Esophagus squamous epithelium (tissue), 5 donors: Measurements from ENCODE around the gene PRKG1. TPM values are rescaled to one million over a fixed set of nuclear protein-coding genes. Genes with fewer than 3 reads are reported as not detected.

ENCODE experiments used
- DNase-seq: peaks from one replicate; lab custom pipeline; 2025; lab: John Stamatoyannopoulos, UW
- H3K27ac ChIP-seq, 4 donors: fragments of 200-600 bp; sonication (generic); one replicate each; pipeline ENCODE4 v1.5.1; 2016 to 2019; ENCODE audit warnings: mild to moderate bottlenecking in 1 of 4
- H3K27me3 ChIP-seq, 4 donors: fragments of 200-600 bp; sonication (generic); 1 replicate in 3 of 4; 2 replicates in 1 of 4; pipeline versions ENCODE4 v1.5.1 to v1.6.0; 2017 to 2021; ENCODE audit warnings: antibody characterized with exemption in 1 of 4
- H3K36me3 ChIP-seq, 3 donors: fragments of 200-600 bp; sonication (generic); one replicate each; pipeline ENCODE4 v1.5.1; 2016 to 2019
- H3K4me1 ChIP-seq, 3 donors: fragments of 200-600 bp; sonication (generic); one replicate each; pipeline ENCODE4 v1.5.1; 2017 to 2019
- H3K4me3 ChIP-seq, 4 donors: fragments of 200-600 bp; sonication (generic); 1 replicate in 3 of 4; 2 replicates in 1 of 4; pipeline ENCODE4 v1.5.1; 2016 to 2019; ENCODE audit warnings: mild to moderate bottlenecking in 2 of 4, moderate library complexity in 1 of 4
- H3K9me3 ChIP-seq, 3 donors: fragments of 200-600 bp; sonication (generic); one replicate each; pipeline ENCODE4 v1.5.1; 2016 to 2019
- CTCF ChIP-seq, 6 experiments: fragments of 450-650 bp in 4 of 6; fragments of 200-600 bp in 2 of 6; sonication (generic) in 2 of 6; IDR thresholded peaks; one replicate each; pipeline ENCODE4 v1.5.1; 2016 to 2019; ENCODE audit warnings: antibody characterized with exemption in 6 of 6, mild to moderate bottlenecking in 4 of 6, moderate library complexity in 4 of 6
- POLR2A ChIP-seq, 4 donors: fragments of 450-650 bp; IDR thresholded peaks; one replicate each; pipeline ENCODE4 v1.6.1; 2017; ENCODE audit warnings: antibody characterized with exemption in 4 of 4, mild to moderate bottlenecking in 4 of 4, moderate library complexity in 3 of 4
- WGBS, 2 donors: methylation state at CpG; one replicate each; pipeline ENCODE4 v1.1.5; 2018; 5-methylcytosine and 5-hydroxymethylcytosine counted together
- intact Hi-C: fragments of 100-400 bp; cut with DNase I; formaldehyde crosslinking; loops from one replicate; pipeline ENCODE4 v1.15.0; 2022
- total RNA-seq, 4 donors: library from RNA; depleted of rRNA; stranded (reverse); fragments of >200 nt; gene quantifications; one replicate each; pipeline ENCODE4 v1.1.0, GENCODE V29; 2016
- donor health status: DM: yes; HTN: yes; CAD: no.

Gene PRKG1
- total RNA-seq, 4 donors from 2014 or later, result 2.0 to 10.9 (median 3.8) TPM

DNA sequence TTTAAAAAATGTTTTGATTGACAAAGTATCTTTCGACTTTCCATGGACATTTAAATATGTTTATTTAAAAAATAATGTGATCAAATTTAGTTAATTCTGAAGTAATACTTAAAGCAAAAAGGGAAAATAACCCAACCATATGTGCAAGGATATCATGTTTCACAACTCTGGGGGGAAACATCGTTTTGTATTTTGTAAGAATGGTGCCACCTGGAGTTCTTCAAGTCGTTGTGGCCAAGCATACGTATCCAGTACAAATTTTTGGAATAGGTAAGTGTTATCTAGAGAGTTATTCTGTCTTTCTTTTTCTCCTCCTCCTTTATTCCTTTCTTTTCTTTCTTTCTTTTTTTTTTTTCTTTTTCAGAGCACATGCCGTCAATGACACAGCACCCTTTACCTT, 801.3 kb downstream of the PRKG1 start:
- Histone ChIP-seq H3K27ac (no peak overlapping the region), H3K4me1 (peaks cover 0 to 15% (median 6%) of the 10 kb centered on the region in 3 donors), H3K4me3 (no peak overlapping the region), H3K27me3 (no peaks in the 10 kb centered on the region), H3K9me3 (no peaks in the 10 kb centered on the region), H3K36me3 (no peaks in the 10 kb centered on the region)
- intact Hi-C loops, result no loop called here
- TF ChIP-seq POLR2A (IDR thresholded peaks at IDR 0.05) (no peak), CTCF (IDR thresholded peaks at IDR 0.05) (no peak)
- no peak for DNase-seq
- WGBS, 2 donors, result 78 to 89% methylated on average over 5 of the region's 5 CpGs

DNA sequence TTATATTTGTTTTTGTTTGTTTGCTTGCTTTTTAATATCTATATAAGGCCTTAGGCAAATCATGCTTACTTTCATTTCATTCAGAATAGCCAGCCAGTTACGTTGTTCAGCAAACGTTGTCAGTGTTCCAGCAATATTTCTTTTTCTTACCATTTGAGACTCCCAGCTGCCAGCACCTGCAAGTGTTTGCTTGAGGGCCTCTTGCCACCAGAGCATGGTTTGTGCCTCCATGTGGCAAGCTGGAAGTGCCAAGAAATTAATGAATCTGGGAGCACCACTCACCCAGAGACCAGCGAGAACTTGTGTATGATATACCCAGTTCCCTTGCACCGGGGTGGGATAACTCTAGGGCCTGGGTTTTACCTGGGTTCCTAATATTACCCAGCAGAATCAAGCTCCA, 802.2 kb downstream of the PRKG1 start:
- no peak for DNase-seq
- TF ChIP-seq POLR2A (IDR thresholded peaks at IDR 0.05) (no peak), CTCF (IDR thresholded peaks at IDR 0.05) (no peak)
- Histone ChIP-seq H3K4me3 (no peak overlapping the region), H3K4me1 (peaks cover 0 to 15% (median 6%) of the 10 kb centered on the region in 3 donors), H3K27me3 (no peaks in the 10 kb centered on the region), H3K36me3 (no peaks in the 10 kb centered on the region), H3K27ac (no peak overlapping the region), H3K9me3 (no peaks in the 10 kb centered on the region)
- intact Hi-C loops, result no loop called here
- WGBS, 2 donors, result 27 to 29% methylated on average over 4 of the region's 4 CpGs

DNA sequence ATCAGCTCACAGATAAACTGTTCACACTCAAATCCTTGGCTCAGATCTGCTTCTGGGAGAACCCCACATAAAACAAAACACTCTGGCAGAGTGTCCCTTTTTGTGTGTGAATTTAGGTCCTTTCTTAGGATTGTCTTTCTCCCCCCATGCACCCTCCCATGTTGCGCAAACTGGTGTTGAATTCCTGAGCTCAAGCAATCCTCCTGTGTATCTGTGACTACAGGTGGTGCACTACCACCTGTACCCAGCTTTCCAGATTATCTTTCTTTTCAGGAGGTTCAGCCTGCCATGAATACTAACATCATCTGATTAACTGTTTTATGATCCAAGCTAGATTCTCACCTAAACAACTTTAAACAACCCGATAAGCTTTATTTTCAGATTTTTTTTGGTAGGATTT, 802.7 kb downstream of the PRKG1 start:
- 93 to 94% methylated on average over 2 of the region's 2 CpGs for WGBS, 2 donors
- H3K27me3 ChIP-seq, result no peaks in the 10 kb centered on the region
- intact Hi-C loops, result no loop called here

GRCh38 chr10:51877636-51878035, 803.3 kb downstream of the PRKG1 start:
- Histone ChIP-seq H3K27ac (no peak overlapping the region), H3K36me3 (no peaks in the 10 kb centered on the region), H3K4me1 (peaks cover 0 to 15% (median 6%) of the 10 kb centered on the region in 3 donors), H3K4me3 (no peak overlapping the region), H3K27me3 (no peaks in the 10 kb centered on the region), H3K9me3 (no peaks in the 10 kb centered on the region)
- no peak for TF ChIP-seq CTCF (IDR thresholded peaks at IDR 0.05)
- TF ChIP-seq POLR2A (IDR thresholded peaks at IDR 0.05), result no peak
- intact Hi-C loops, result no loop called here
- WGBS, 2 donors, result 84 to 86% methylated on average over 1 of the region's 1 CpG
- DNase-seq, result no peak

More for the DNA sequence above, 802.7 kb downstream of the PRKG1 start:
- H3K9me3 ChIP-seq, result no peaks in the 10 kb centered on the region
- TF ChIP-seq POLR2A (IDR thresholded peaks at IDR 0.05) (no peak), CTCF (IDR thresholded peaks at IDR 0.05) (no peak)
- no peak for DNase-seq
- H3K4me1 ChIP-seq, result peaks cover 0 to 15% (median 6%) of the 10 kb centered on the region in 3 donors
- no peaks in the 10 kb centered on the region for H3K36me3 ChIP-seq
- H3K4me3 ChIP-seq, result no peak overlapping the region
- H3K27ac ChIP-seq, result no peak overlapping the region

DNA sequence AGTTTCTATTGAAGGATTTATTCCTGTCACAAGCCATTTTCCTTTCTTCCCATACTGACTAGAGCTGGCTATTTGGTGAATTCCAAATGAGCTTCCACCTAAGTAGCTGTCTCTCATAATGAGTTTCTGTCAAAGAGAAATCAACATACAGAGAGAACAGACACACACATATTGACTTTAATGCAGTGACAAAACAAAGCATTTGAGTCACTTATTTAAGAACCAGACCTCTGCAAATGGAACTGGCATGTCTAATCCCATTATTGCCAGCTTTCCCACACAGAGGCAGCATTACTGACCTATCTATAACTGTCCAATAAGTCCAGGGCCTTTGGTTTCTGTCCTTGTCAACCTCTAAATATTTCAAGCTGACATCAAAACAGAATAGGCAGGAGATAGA, 804.4 kb downstream of the PRKG1 start:
- H3K27ac ChIP-seq, result peak overlapping the region; percentile 15 to 67 (median 42)

More for the DNA sequence above, 804.4 kb downstream of the PRKG1 start:
- Histone ChIP-seq H3K27me3 (no peaks in the 10 kb centered on the region), H3K9me3 (no peaks in the 10 kb centered on the region), H3K4me1 (peaks cover 0 to 15% (median 6%) of the 10 kb centered on the region in 3 donors), H3K4me3 (peak overlapping the region in 1 of 4 donors; percentile 4), H3K36me3 (no peaks in the 10 kb centered on the region)
- intact Hi-C loops, result no loop called here
- DNase-seq, result no peak
- TF ChIP-seq POLR2A (IDR thresholded peaks at IDR 0.05) (no peak), CTCF (IDR thresholded peaks at IDR 0.05) (no peak)
